HepG2 (cell line): ENCODE data around the gene CHAF1A. TPM values are rescaled to one million over a fixed set of nuclear protein-coding genes. Genes with fewer than 3 reads are reported as not detected.

Experiments
- EEA1 ChIP-seq: sonication (generic); formaldehyde crosslinking; IDR thresholded peaks from 2 replicates; pipeline ENCODE4 v1.5.1; 2020; ENCODE audit warnings: mild to moderate bottlenecking, missing genetic modification reagents, borderline replicate concordance
- FOXA3 ChIP-seq: IDR thresholded peaks from 2 replicates; pipeline ENCODE4 v1.6.1; 2016; ENCODE audit warnings: missing genetic modification reagents, missing compliant biosample characterization
- IKZF1 ChIP-seq: fragments of 450-650 bp; IDR thresholded peaks from 2 replicates; pipeline ENCODE4 v1.7.1; 2016
- KIAA2018 ChIP-seq: sonication (generic); formaldehyde crosslinking; IDR thresholded peaks from 2 replicates; pipeline ENCODE4 v1.5.0; 2020; ENCODE audit warnings: mild to moderate bottlenecking, missing genetic modification reagents, borderline replicate concordance
- MED1 ChIP-seq: sonication (generic); formaldehyde crosslinking; IDR thresholded peaks from 2 replicates; pipeline ENCODE4 v1.4.0; 2020; ENCODE audit warnings: missing genetic modification reagents
- NFAT5 ChIP-seq: sonication (generic); formaldehyde crosslinking; IDR thresholded peaks from 2 replicates; pipeline ENCODE4 v1.4.0; 2020; ENCODE audit warnings: missing genetic modification reagents
- NR2F1 ChIP-seq, 2 experiments: fragments of 450-650 bp in 1 of 2; formaldehyde crosslinking in 1 of 2; IDR thresholded peaks; 2 replicates each; pipeline versions ENCODE4 v1.5.0 to v1.6.1; 2016 to 2020; ENCODE audit warnings: mild to moderate bottlenecking in 1 of 2, missing compliant biosample characterization in 1 of 2, missing genetic modification reagents in 1 of 2, moderate library complexity in 1 of 2
- ONECUT2 ChIP-seq: sonication (generic); formaldehyde crosslinking; IDR thresholded peaks from 2 replicates; pipeline ENCODE4 v1.4.0; 2020; ENCODE audit warnings: missing genetic modification reagents
- PHF8 ChIP-seq: sonication (generic); formaldehyde crosslinking; IDR thresholded peaks from 2 replicates; pipeline ENCODE4 v1.5.0; 2020; ENCODE audit warnings: missing genetic modification reagents
- POLR2G ChIP-seq: fragments of 200-400 bp; formaldehyde crosslinking; IDR thresholded peaks from 2 replicates; pipeline ENCODE4 v1.6.1; 2018; ENCODE audit warnings: mild to moderate bottlenecking, low read depth, low read length, moderate library complexity
- RARA ChIP-seq: IDR thresholded peaks from 2 replicates; pipeline ENCODE4 v1.6.1; 2016; ENCODE audit warnings: missing genetic modification reagents, missing compliant biosample characterization
- RBM22 ChIP-seq: fragments of 200-400 bp; formaldehyde crosslinking; optimal IDR thresholded peaks from 2 replicates; pipeline ENCODE3; 2017; ENCODE audit warnings: mild to moderate bottlenecking, low read length, moderate library complexity
- TCF7 ChIP-seq: sonication (generic); IDR thresholded peaks from 2 replicates; pipeline ENCODE4 v1.6.1; 2016; ENCODE audit warnings: antibody characterized with exemption, low read depth
- TCF7L2 ChIP-seq: IDR thresholded peaks from 2 replicates; pipeline ENCODE4 v1.6.1; 2011; ENCODE audit warnings: mild to moderate bottlenecking, low read depth, low read length, moderate library complexity
- ZBTB44 ChIP-seq: sonication (generic); formaldehyde crosslinking; IDR thresholded peaks from 2 replicates; pipeline ENCODE4 v1.4.0; 2020; ENCODE audit warnings: missing genetic modification reagents
- ZNF124 ChIP-seq: sonication (generic); formaldehyde crosslinking; IDR thresholded peaks from 2 replicates; pipeline ENCODE4 v1.4.0; 2020; ENCODE audit warnings: missing genetic modification reagents
- ZNF549 ChIP-seq: sonication (generic); formaldehyde crosslinking; IDR thresholded peaks from 2 replicates; pipeline ENCODE4 v1.5.0; 2020; ENCODE audit warnings: missing genetic modification reagents
- polyA plus RNA-seq, 8 experiments: library from polyadenylated mRNA; depleted of rRNA in 3 of 8; stranded (reverse) in 7 of 8; unstranded in 1 of 8; fragments of >200 nt; fragmentation: Illumina TruSeq in 4 of 8; extraction: Trizol in 4 of 8; gene quantifications; 2 replicates each; pipeline versions ENCODE4 v1.2.1 to v1.2.3, GENCODE V29; 2011 to 2016; ENCODE audit warnings: low read depth in 4 of 8, missing spikeins in 1 of 8, mixed read lengths in 1 of 8; ENCODE audit not compliant: insufficient read depth in 1 of 8
- total RNA-seq, 5 experiments: library from RNA; depleted of rRNA; stranded (reverse); fragments of >200 nt; fragmentation: Illumina TruSeq; extraction: Trizol; gene quantifications; 2 replicates each; pipeline ENCODE4 v1.2.3, GENCODE V29; 2016; ENCODE audit warnings: low read depth in 1 of 5

CHAF1A gene
- total and polyA plus RNA-seq, 2 of the 13 experiments (the other 11 are each of a cell fraction or from before 2014, with no cell fraction given) = 11.0 to 34.8 TPM

- TF ChIP-seq KIAA2018 (CRISPR knock-in tag) (no peak), PHF8 (CRISPR knock-in tag) (no peak), ZNF549 (CRISPR knock-in tag) (no peak), ZBTB44 (no peak), TCF7L2 (no peak), ONECUT2 (CRISPR knock-in tag) (no peak), FOXA3 (CRISPR knock-in tag) (peak; percentile 42; the same call in 1 of the 2 replicates), IKZF1 (no peak), EEA1 (CRISPR knock-in tag) (no peak), NFAT5 (CRISPR knock-in tag) (no peak), RBM22 (no peak), ZNF124 (no peak), MED1 (peak; percentile 44; the same call in 1 of the 2 replicates), RARA (CRISPR knock-in tag) (0 out of 2 replicates have a peak, but pooled peaks have one; percentile 20), TCF7 (no peak), POLR2G (0 out of 2 replicates have a peak, but pooled peaks have one; percentile 26), NR2F1 (CRISPR knock-in tag; IDR thresholded peaks at IDR 0.05) (no peak)
Observed at GRCh38 chr19:4416268-4416667, 13.8 kb downstream of the CHAF1A start (continued).
